Glomerular endothelial cell (primary cell): Measurements from ENCODE around the gene S100PBP. TPM values are rescaled to one million over a fixed set of nuclear protein-coding genes. Genes with fewer than 3 reads are reported as not detected.

Experiments used
- DNase-seq: peaks from one replicate; pipeline ENCODE4 v3.0.0-alpha.2; 2011; ENCODE audit warnings: low read depth, low spot score; ENCODE audit errors: extremely low read depth
- total RNA-seq: library from RNA; depleted of rRNA; stranded (reverse); fragments of >200 nt; gene quantifications from 2 replicates; pipeline ENCODE4 v1.2.3, GENCODE V29; 2015

S100PBP gene
- total RNA-seq, 1 donor from 2014 or later: 40.8 TPM

- DNase-seq: no peak
Measured at GRCh38 chr1:32886004-32886827, 68.8 kb downstream of the S100PBP start, which contains the start of gene HPCA. Gene HPCA (plus strand): TSS chr1:32886491. CDS start chr1:32888899, 2,408 bp downstream.

- no peak for DNase-seq
Measured at GRCh38 chr1:32886828-32887414, 69.5 kb downstream of the S100PBP start.

DNA sequence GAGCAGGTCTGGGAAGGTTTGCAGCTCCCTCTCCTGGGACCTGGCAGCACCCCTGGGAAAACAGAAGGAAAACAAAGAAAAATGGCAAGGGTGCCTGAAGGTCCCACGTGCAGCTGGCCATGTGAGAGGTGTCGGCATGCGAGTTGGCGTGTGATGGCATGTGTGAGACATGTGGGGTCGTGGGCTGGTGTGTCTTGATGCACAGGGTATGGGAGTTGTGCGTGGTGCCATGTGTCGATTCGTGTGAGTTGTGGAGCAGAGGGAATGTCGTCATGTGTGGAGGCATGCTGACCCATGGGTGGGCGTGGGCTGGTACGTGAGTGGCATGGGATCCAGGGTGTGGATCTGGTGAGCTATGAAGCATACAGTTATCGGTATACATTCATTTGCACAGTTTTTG is 70.2 kb downstream of the S100PBP start:
- no peak for DNase-seq

DNA sequence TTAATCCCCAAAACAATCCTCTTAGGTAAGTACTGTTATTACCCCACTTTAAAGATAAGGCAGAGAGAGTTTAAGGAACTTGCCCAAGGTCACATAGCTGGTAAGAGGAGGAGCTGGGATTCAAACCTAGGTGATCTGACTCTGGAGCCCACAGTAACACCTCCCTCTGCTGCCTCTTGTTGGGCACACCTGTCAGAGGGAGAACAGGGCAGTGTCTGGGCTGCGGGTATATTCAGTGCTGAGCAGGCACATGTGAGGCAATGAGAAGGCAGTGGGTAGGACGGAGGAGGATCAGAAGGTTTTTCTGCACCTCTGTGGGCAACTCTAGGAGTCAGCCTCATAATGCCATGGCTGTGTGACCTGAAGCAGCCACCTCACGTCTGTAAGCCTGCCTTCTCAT is 70.7 kb downstream of the S100PBP start:
- no peak for DNase-seq

DNA sequence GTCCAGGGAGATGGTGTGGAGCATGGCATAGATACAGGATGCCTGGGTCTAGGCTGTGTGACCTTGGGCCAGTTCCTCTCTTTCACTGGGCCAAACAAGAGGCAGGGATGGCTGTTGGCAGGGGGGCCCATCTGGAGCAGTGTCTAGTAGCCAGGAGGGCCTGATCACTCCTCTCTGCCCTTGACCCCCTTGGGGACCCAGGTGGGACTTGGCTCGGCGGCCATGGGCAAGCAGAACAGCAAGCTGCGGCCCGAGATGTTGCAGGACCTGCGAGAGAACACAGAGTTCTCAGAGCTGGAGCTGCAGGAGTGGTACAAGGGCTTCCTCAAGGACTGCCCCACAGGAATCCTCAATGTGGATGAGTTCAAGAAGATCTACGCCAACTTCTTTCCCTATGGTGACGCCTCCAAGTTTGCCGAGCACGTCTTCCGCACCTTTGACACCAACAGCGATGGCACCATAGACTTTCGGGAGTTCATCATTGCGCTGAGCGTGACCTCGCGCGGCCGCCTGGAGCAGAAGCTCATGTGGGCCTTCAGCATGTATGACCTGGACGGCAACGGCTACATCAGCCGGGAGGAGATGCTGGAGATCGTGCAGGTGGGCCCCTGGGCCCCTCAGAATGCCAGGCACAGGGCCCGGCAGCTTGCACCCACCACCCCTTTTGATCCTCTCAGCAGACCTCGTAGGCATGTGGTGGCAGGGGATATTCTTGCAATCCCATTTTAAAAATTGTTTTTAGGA is 71.4 kb downstream of the S100PBP start:
- no peak for DNase-seq

DNA sequence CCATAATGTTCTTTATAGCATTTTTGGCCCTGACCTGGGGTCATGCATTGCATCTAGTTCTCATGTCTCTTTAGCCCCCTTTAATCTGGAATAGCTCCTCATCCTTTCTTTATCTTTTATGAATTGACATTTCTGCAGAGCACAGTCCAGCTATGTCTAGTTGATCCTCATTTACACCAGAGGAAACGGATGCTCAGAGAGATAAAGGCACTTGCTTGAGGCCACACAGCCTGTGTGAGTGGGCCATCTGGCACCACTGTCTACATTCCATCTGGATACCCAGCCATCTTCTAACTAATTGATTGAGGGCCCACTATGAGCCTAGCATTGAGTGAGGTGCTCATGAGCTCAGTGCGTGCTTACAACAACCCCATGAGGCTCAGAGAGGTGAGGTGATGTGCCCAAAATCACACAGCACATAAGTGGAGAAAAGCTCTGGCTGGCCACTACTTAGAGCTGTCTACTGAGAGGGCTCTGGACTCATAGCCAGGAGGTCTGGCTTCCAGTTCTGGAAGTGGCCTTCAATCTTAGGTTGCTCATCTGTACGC is 72.4 kb downstream of the S100PBP start:
- DNase-seq: no peak

DNA sequence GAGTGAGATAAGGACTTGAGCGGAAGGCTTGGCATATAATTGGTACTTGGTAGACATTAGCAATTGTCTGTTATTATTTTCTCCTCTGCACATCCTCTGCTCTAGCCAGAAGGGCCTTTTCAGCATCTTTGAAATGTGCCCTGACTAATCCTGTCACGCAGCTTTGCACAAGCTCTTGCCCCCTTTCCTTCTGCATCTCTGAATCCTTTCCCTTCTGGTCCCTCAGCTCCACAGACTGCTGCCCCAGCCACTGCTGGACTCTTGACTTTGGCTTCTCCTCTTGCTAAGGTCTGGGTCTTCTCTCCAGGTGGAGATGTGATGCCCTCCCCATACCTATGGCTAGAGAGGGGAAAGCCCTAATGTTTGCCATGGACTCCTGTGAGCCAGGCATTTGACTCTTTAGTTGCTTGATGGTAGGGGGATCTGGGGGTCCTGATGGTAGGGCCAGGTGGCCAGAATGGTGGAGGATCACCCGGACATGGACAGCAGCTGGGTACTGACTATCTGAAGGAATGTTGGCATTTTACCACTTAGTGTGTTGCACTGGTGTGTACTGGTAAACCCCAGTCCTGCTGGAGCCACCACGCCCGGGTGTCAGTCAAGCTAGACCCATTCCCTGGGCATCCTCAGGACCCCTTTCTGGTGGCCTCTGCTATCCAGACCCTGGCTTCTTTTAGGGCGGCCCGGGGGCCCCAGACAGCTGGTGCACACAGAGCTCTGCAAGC is 73.2 kb downstream of the S100PBP start:
- DNase-seq: no peak

GRCh38 chr1:32891241-32891570 is 73.8 kb downstream of the S100PBP start:
- no peak for DNase-seq

- DNase-seq: no peak
Measured at GRCh38 chr1:32891630-32892029, 74.2 kb downstream of the S100PBP start.

DNA sequence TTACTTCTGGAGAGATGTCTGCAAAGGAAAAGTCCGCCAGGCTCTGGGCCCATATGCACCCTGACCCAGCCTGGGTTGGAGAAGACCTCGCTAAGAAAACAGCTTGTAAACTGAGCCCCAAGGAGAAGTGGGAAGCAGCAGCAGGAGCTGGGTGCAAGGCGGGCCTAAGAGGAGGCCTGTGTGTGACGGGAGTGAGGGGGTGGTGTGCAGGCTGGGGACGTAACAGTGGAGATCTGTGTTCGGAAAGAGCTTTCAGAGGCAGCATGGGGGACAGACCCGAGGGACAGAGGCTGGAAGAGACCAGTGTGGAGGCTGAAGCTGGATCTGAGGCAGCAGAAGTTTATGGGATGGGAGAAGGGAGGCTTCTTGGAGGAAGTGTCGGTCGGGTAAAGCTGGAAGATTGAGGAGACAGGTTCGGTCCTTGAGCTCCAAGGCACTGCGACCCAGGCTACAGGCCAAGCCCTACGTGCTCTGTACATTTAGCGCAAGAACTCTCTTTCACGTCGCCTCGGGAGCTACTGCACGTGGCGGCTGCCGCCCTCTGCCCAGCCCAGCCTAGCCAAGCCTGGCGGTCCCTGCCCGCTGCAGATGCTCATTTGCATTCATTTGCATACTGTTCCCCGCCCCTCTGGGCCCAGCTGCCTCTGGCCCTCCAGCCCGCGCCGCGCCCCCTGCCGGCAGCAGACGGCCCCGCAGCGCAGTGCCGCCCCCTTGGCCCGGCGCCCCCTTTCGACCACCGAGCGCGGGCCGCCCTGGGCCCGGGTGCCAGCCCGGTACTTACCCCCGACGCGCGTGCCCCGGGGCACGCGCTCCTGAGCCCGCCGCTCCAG is 75.1 kb downstream of the S100PBP start:
- DNase-seq: no peak

GRCh38 chr1:32893198-32894018 is 76.0 kb downstream of the S100PBP start:
- DNase-seq: no peak

DNA sequence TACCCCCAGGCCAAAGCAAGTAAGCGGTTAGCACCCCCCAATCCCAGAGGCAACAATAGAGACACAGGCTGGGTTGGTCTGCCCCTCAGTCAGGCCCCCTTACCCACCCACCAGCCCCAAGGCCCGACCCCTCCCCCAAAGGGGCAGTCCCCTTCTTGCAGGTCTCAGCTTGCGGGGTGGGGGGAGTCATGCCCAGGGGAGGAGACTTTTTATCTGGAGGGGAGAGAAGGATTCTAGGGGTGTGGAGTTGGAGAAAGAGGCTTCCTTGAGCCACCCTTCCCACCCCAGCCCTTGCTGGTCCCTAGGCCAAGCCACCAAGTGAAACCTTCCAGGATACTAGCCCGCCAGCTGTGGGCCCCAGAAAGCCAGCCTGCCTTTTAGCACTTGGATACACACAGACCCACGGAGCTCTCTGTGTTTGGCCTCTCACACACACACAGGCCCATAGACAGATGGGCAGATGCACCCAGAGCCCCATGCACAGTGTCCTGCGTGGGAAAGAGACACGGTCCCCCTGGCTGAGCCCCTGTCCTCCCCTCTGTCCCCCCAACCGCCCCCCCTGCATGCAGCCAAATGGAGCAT is 76.7 kb downstream of the S100PBP start:
- DNase-seq: no peak

DNA sequence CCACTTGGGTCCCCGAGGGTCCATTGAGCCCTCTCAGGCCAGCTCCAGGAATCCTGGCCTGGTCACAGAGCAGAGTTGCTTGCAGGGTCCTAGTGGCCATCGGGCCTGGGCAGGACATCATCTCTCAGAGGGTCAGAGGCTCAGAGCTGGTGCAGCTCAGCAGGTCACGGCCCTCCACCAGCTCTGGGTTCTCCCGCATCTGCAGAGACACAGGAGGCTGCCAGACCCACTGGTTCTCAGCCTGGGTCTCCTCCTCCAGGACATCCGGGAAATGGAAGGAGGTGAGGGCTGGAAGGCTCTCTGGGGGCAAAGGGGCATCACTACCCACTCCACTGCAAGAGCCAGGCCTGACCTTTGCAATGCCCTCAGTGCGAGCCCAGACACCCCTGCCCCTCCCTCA is 77.2 kb downstream of the S100PBP start:
- no peak for DNase-seq

DNA sequence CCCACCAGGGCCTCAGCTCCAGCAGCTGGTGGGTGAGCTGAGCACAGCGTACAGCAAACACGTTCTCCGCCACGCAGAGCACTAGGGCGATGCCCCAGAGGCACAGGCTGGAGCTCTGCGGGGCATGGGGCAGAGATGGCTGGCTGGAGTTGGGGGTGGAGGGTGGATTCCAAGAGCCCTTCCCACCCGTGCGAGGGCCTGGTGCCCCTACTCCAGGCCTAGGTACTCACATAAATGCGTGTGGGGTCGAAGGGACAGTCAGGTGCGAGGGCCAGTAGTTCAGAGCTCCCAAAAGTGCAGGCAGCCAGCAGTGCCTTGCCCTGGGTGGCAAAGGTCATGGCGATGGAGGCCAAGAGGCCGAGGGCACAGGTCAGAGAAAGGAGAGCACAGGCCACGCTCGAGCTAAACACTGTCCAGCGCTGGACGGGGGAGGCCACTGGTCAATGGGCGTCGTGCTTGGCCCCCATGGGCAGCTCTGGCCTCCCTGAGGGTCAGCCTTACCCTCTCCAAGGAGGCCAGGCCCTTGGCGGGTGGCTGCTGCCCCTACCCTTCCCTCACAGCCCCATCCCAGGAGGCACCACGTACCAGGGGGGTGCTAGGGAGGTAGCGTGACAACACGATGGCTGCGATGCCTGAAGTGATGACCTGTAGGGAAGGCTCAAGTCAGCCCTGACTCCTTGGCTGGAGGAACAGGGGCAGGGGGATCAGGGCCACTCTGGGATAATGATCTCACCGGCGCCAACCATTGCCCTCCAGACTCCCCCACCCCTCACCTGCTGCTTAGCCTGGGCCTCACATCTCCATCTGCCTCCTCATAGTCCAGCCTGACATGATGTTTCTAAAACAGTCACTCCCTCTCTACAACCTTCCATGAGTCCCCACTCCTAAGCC is 78.1 kb downstream of the S100PBP start:
- DNase-seq: no peak

- no peak for DNase-seq
Measured at GRCh38 chr1:32896451-32896850, 79.0 kb downstream of the S100PBP start.

DNA sequence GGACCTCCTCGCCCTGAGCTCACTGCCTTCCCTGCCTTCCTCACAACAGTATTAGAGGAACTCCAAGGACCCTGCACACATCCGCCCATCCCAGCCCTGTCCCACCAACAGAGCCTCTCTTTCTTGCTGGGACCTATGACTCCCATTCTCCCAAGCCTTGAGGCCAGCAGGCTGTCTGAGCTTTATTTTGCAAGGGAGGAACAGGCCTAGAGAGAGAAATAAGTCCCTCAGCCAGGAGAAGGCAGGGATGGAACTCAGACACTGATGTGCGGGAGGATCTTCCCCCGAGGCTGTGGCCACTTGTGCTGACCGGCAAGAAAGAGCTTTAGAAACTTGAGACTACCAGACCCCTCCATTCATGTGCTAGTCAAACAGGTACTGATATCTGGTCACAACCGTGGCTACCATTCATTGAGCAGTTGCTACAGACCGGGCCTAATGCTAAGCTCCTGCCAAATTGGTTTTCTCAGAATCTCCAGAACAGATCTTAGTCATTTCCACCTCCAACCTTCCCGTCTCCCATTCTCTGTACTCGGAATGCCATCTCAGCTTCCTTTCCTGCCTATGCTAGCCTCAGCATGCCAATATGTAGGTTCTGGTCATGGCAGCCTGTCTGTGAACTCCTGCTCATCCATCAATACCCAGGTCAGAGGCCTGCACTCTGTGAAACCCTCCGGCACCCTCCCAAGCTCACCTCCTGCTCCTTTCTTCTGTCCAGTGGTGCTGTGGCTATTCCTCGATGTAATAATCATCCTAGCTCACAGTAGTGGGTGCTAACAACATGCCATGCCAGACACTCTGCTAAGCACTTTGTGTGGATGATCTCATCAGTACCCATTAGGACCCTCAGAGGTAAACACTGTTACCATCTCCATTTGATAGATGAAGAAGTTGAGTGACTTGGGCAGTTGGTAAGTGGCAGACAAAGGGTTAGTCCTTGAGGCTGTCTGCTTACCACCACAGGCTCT is 79.9 kb downstream of the S100PBP start:
- DNase-seq: no peak

DNA sequence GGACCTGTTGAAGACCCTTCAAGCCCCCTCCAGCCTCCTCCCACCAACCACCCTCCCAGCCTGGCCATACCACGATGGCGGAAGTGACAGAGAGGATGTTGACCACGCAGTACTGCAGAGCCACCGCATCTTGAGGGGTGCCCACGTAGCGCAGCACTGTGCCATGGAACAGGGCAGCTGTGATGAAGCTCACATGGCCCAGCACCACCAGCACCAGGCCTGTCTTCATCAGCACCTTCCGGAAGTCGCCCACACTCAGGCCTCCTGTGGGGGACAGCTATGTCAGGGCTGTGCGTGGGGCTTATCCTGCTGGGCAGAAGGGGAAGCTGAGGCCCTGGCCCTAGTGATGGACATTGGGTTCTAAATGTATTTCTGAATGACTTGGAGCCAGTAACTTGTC is 80.6 kb downstream of the S100PBP start:
- no peak for DNase-seq
